ENCODE measurements around the gene AKNAD1.

Gene AKNAD1

DNA sequence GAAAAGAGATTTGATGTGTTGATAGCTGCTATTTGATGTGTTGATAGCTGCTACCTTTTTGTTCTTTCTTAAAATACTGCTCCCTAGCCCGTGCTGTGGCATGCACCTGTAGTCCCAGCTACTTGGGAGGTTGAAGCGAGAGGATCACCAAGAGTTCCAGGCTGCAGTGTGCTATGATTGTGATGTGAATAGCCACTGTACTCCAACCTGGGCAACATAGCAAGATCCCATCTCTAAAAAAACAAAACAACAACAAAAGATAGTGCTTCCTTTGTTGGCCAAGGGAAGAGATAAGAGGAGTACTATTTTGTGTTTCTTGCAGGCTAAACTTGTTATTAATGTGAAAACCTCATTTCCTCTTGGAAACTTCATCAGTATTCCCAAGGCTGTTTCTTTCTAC, 25.9 kb upstream of the AKNAD1 start:
- Histone ChIP-seq H2BK5ac (ENCODE audit: low read length) (no peak overlapping the region), H3K56ac (ENCODE audit: low read length) (no peak overlapping the region), H2BK15ac (replicated peaks; ENCODE audit: low read depth) (no peak overlapping the region), H3K4ac (ENCODE audit: low read depth, low read length) (no peak overlapping the region), H3K79me2 (ENCODE audit: control insufficient read depth, insufficient read depth, low read length) (no peaks in the 10 kb centered on the region), H3K4me2 (ENCODE audit: low read length) (no peak overlapping the region), H2BK120ac (ENCODE audit: low read depth, low read length) (no peak overlapping the region), H3K18ac (ENCODE audit: low read length) (no peak overlapping the region), H3K23ac (ENCODE audit: low read length) (no peak overlapping the region), H3K79me1 (ENCODE audit: low read length) (no peaks in the 10 kb centered on the region), H3K4me3 (ENCODE audit: low read length) (no peak overlapping the region), H3K9ac (ENCODE audit: low read length) (no peak overlapping the region), H4K8ac (ENCODE audit: low read depth, low read length) (no peak overlapping the region), H3K27me3 (ENCODE audit: insufficient read depth, low read length, poor library complexity) (no peaks in the 10 kb centered on the region), H3K36me3 (ENCODE audit: control insufficient read depth, insufficient read depth, low read length) (no peaks in the 10 kb centered on the region), H2AK5ac (ENCODE audit: low read length) (no peak overlapping the region), H4K5ac (ENCODE audit: low read length) (no peak overlapping the region), H3K4me1 (ENCODE audit: control insufficient read depth, low read depth, low read length) (no peaks in the 10 kb centered on the region), H3K27ac (ENCODE audit: low read depth, low read length) (no peak overlapping the region)
- DNase-seq, result no peak
- no CpG with 5 or more reads among the region's 2 CpGs for WGBS (ENCODE audit: extremely low coverage, insufficient coverage, low lambda C conversion rate)

DNA sequence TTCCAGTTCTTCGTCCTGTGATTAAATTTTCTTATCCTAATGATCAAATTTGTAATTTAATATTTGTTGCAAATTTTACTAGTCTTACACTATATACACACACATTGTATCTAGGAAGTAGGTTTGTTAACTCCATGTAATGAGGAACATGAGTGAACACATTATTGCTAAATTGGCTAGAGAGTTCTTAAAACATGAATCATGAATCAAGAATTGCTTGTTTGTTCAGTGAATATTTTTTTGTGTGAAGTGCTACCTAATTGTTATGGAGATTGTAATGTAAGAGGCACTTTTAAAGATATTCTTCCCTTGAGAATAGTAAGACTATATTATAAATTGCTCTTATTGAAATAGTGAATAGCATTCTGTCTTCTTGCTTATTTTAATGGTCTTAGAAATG, 24.5 kb upstream of the AKNAD1 start:
- no peaks in the 10 kb centered on the region for H3K79me1 ChIP-seq (ENCODE audit: low read length)
- H2BK5ac ChIP-seq (ENCODE audit: low read length), result no peak overlapping the region
- no peak overlapping the region for H3K4ac ChIP-seq (ENCODE audit: low read depth, low read length)
- no peak overlapping the region for H3K4me2 ChIP-seq (ENCODE audit: low read length)
- no peak overlapping the region for H2BK15ac ChIP-seq (replicated peaks; ENCODE audit: low read depth)
- H3K18ac ChIP-seq (ENCODE audit: low read length), result no peak overlapping the region
- H3K56ac ChIP-seq (ENCODE audit: low read length), result no peak overlapping the region
- no peaks in the 10 kb centered on the region for H3K79me2 ChIP-seq (ENCODE audit: control insufficient read depth, insufficient read depth, low read length)
- no peaks in the 10 kb centered on the region for H3K36me3 ChIP-seq (ENCODE audit: control insufficient read depth, insufficient read depth, low read length)
- no peak overlapping the region for H3K27ac ChIP-seq (ENCODE audit: low read depth, low read length)
- no peak for DNase-seq
- no peak overlapping the region for H2AK5ac ChIP-seq (ENCODE audit: low read length)
- no peak overlapping the region for H2BK120ac ChIP-seq (ENCODE audit: low read depth, low read length)
- no peak overlapping the region for H3K23ac ChIP-seq (ENCODE audit: low read length)
- H4K8ac ChIP-seq (ENCODE audit: low read depth, low read length), result no peak overlapping the region
- no peak overlapping the region for H3K9ac ChIP-seq (ENCODE audit: low read length)
- no peaks in the 10 kb centered on the region for H3K27me3 ChIP-seq (ENCODE audit: insufficient read depth, low read length, poor library complexity)
- H3K4me3 ChIP-seq (ENCODE audit: low read length), result no peak overlapping the region
- H3K4me1 ChIP-seq (ENCODE audit: control insufficient read depth, low read depth, low read length), result no peaks in the 10 kb centered on the region
- WGBS (ENCODE audit: extremely low coverage, insufficient coverage, low lambda C conversion rate), result no CpG with 5 or more reads among the region's 1 CpG
- H4K5ac ChIP-seq (ENCODE audit: low read length), result no peak overlapping the region

DNA sequence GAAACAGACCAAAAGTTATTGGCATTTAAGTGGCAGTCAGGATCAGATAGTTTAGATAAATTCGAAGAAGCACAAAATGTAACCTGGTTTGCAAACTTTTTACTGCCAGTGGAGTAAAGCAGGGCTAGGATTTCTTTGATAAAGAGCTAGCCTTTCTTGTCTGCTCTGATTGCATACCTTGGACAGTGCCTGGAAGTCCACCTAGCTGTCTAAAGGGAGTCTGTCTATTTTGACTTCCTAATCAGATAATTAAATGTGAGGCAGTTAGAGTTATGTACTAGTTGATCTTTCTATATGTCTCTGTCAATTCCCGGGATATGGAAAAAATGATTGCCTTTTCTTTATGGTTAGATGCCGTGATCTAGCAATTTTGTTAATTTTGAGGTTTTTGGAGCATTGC, 24.0 kb upstream of the AKNAD1 start:
- Histone ChIP-seq H2BK15ac (replicated peaks; ENCODE audit: low read depth) (no peak overlapping the region), H3K4me3 (ENCODE audit: low read length) (no peak overlapping the region), H4K5ac (ENCODE audit: low read length) (no peak overlapping the region), H3K79me2 (ENCODE audit: control insufficient read depth, insufficient read depth, low read length) (no peaks in the 10 kb centered on the region), H2BK120ac (ENCODE audit: low read depth, low read length) (no peak overlapping the region), H3K4me1 (ENCODE audit: control insufficient read depth, low read depth, low read length) (no peaks in the 10 kb centered on the region), H3K18ac (ENCODE audit: low read length) (no peak overlapping the region), H3K27ac (ENCODE audit: low read depth, low read length) (no peak overlapping the region), H3K56ac (ENCODE audit: low read length) (no peak overlapping the region), H3K27me3 (ENCODE audit: insufficient read depth, low read length, poor library complexity) (no peaks in the 10 kb centered on the region), H3K4ac (ENCODE audit: low read depth, low read length) (no peak overlapping the region), H2AK5ac (ENCODE audit: low read length) (no peak overlapping the region), H2BK5ac (ENCODE audit: low read length) (no peak overlapping the region), H3K79me1 (ENCODE audit: low read length) (no peaks in the 10 kb centered on the region), H3K23ac (ENCODE audit: low read length) (no peak overlapping the region), H3K9ac (ENCODE audit: low read length) (no peak overlapping the region), H3K4me2 (ENCODE audit: low read length) (no peak overlapping the region), H4K8ac (ENCODE audit: low read depth, low read length) (no peak overlapping the region), H3K36me3 (ENCODE audit: control insufficient read depth, insufficient read depth, low read length) (no peaks in the 10 kb centered on the region)
- no peak for DNase-seq
- WGBS (ENCODE audit: extremely low coverage, insufficient coverage, low lambda C conversion rate), result no CpG with 5 or more reads among the region's 3 CpGs

DNA sequence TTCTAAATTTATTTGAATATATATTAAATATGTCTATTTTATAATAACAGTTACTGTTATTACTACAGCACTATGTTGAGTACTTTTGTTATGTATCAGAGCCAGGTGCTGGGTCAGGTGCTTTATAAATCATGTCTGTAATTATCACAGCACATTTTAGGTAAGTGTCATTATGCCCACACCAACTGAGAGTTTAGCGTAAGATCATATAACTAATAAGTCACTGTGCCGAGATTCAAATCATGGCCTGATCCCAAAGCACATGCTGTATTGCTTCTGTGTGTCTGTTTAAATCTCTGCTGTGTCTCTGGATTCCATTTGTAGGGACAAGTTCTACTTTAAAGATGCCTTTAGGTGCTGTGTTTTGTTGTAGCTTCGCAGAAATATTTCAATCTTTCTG, 21.8 kb upstream of the AKNAD1 start:
- Histone ChIP-seq H3K36me3 (ENCODE audit: control insufficient read depth, insufficient read depth, low read length) (no peaks in the 10 kb centered on the region), H3K27ac (ENCODE audit: low read depth, low read length) (no peak overlapping the region), H3K79me1 (ENCODE audit: low read length) (no peaks in the 10 kb centered on the region), H2AK5ac (ENCODE audit: low read length) (no peak overlapping the region), H3K56ac (ENCODE audit: low read length) (no peak overlapping the region), H3K27me3 (ENCODE audit: insufficient read depth, low read length, poor library complexity) (no peaks in the 10 kb centered on the region), H3K9ac (ENCODE audit: low read length) (no peak overlapping the region), H3K4me3 (ENCODE audit: low read length) (no peak overlapping the region), H2BK5ac (ENCODE audit: low read length) (no peak overlapping the region), H3K23ac (ENCODE audit: low read length) (no peak overlapping the region), H3K4me2 (ENCODE audit: low read length) (no peak overlapping the region), H3K18ac (ENCODE audit: low read length) (no peak overlapping the region), H3K79me2 (ENCODE audit: control insufficient read depth, insufficient read depth, low read length) (no peaks in the 10 kb centered on the region), H2BK120ac (ENCODE audit: low read depth, low read length) (no peak overlapping the region), H3K4ac (ENCODE audit: low read depth, low read length) (no peak overlapping the region), H3K4me1 (ENCODE audit: control insufficient read depth, low read depth, low read length) (no peaks in the 10 kb centered on the region), H4K5ac (ENCODE audit: low read length) (no peak overlapping the region), H4K8ac (ENCODE audit: low read depth, low read length) (no peak overlapping the region), H2BK15ac (replicated peaks; ENCODE audit: low read depth) (no peak overlapping the region)
- no peak for DNase-seq
- WGBS (ENCODE audit: extremely low coverage, insufficient coverage, low lambda C conversion rate), result no CpG with 5 or more reads among the region's 3 CpGs

DNA sequence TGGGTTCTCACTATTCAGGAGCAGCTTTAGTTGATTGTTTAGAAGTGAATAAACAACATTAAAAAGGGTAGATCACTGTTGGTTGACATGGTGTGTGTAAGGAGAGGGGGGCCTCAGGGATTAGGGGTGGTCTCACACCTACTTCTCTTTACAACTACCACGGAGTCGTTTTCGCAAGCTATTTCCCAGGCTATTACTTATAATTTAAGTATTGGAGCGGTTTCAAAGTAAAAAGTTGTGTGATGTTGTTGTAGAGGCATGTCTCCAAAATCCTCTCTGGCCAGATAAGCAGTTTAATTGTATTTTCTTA, 21.2 kb upstream of the AKNAD1 start:
- H3K4me1 ChIP-seq (ENCODE audit: control insufficient read depth, low read depth, low read length), result no peaks in the 10 kb centered on the region
- no peak for DNase-seq
- no peak overlapping the region for H2BK15ac ChIP-seq (replicated peaks; ENCODE audit: low read depth)
- H3K79me1 ChIP-seq (ENCODE audit: low read length), result no peaks in the 10 kb centered on the region
- no peak overlapping the region for H4K8ac ChIP-seq (ENCODE audit: low read depth, low read length)
- peak overlapping the region; percentile 40 for H3K4me3 ChIP-seq (ENCODE audit: low read length)
- no peak overlapping the region for H3K23ac ChIP-seq (ENCODE audit: low read length)
- WGBS (ENCODE audit: extremely low coverage, insufficient coverage, low lambda C conversion rate), result no CpG with 5 or more reads among the region's 4 CpGs
- H3K27ac ChIP-seq (ENCODE audit: low read depth, low read length), result no peak overlapping the region
- H3K79me2 ChIP-seq (ENCODE audit: control insufficient read depth, insufficient read depth, low read length), result no peaks in the 10 kb centered on the region
- no peak overlapping the region for H3K4ac ChIP-seq (ENCODE audit: low read depth, low read length)
- H4K5ac ChIP-seq (ENCODE audit: low read length), result no peak overlapping the region
- H3K36me3 ChIP-seq (ENCODE audit: control insufficient read depth, insufficient read depth, low read length), result no peaks in the 10 kb centered on the region
- no peak overlapping the region for H2AK5ac ChIP-seq (ENCODE audit: low read length)
- peak overlapping the region; percentile 55 for H3K9ac ChIP-seq (ENCODE audit: low read length)
- peak overlapping the region; percentile 44 for H3K56ac ChIP-seq (ENCODE audit: low read length)
- no peaks in the 10 kb centered on the region for H3K27me3 ChIP-seq (ENCODE audit: insufficient read depth, low read length, poor library complexity)
- no peak overlapping the region for H2BK120ac ChIP-seq (ENCODE audit: low read depth, low read length)
- H2BK5ac ChIP-seq (ENCODE audit: low read length), result no peak overlapping the region
- H3K4me2 ChIP-seq (ENCODE audit: low read length), result peak overlapping the region; percentile 37
- peak overlapping the region; percentile 51 for H3K18ac ChIP-seq (ENCODE audit: low read length)

DNA sequence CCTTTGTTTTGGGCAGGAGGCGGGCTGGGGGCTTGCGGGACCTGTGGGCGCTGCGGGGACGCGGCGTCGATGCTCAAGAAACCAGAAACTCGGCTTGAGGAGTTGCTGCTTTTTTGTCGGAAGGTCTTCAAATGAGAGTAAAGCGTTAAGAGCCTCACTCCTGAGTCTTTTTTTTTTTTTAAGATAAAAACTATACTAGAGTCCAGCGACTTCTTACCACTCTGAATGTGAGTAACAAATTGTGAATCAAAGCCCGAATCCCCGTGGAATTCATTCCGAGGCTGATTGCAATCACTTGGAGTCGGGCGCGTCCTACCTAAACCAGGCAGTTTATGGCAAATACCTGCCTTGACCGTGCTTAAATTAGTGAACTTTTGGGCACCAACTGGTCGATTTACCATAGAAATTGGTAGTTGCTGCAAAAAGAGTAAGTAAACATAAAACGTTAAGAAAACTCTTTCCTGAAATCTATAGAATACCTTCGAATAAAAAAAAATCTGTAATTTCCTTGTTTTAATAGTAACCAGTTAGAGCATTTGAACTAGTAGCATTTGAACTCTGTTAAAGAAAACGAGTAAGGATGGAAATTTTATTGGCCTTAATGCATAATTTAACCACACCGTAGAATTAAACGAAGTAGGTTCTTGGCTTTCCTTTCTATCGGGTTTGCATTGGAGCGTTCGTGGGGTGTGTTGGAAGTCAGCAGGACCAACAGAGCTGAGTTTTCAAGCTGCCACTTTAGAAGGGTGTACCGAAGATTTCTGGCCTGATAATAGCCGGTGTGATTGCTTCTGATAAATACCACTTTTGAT, 20.7 kb upstream of the AKNAD1 start:
- Histone ChIP-seq H3K9ac (ENCODE audit: low read length) (peak overlapping the region; percentile 86), H3K4me1 (ENCODE audit: control insufficient read depth, low read depth, low read length) (no peaks in the 10 kb centered on the region), H3K56ac (ENCODE audit: low read length) (peak overlapping the region; percentile 88), H3K4ac (ENCODE audit: low read depth, low read length) (no peak overlapping the region), H3K23ac (ENCODE audit: low read length) (no peak overlapping the region), H3K4me3 (ENCODE audit: low read length) (peak overlapping the region; percentile 87), H3K4me2 (ENCODE audit: low read length) (peak overlapping the region; percentile 82), H3K79me2 (ENCODE audit: control insufficient read depth, insufficient read depth, low read length) (no peaks in the 10 kb centered on the region), H3K79me1 (ENCODE audit: low read length) (no peaks in the 10 kb centered on the region), H2BK5ac (ENCODE audit: low read length) (no peak overlapping the region), H3K27me3 (ENCODE audit: insufficient read depth, low read length, poor library complexity) (no peaks in the 10 kb centered on the region), H2AK5ac (ENCODE audit: low read length) (no peak overlapping the region), H3K27ac (ENCODE audit: low read depth, low read length) (no peak overlapping the region), H3K36me3 (ENCODE audit: control insufficient read depth, insufficient read depth, low read length) (no peaks in the 10 kb centered on the region), H4K8ac (ENCODE audit: low read depth, low read length) (no peak overlapping the region), H2BK120ac (ENCODE audit: low read depth, low read length) (no peak overlapping the region), H4K5ac (ENCODE audit: low read length) (no peak overlapping the region), H3K18ac (ENCODE audit: low read length) (peak overlapping the region; percentile 92), H2BK15ac (replicated peaks; ENCODE audit: low read depth) (no peak overlapping the region)
- DNase-seq, result peak; percentile 44
- no CpG with 5 or more reads among the region's 30 CpGs for WGBS (ENCODE audit: extremely low coverage, insufficient coverage, low lambda C conversion rate)

Measured in mesendoderm (in vitro differentiated cells).